ENCODE data around the gene CALCR. TPM values are rescaled to one million over a fixed set of nuclear protein-coding genes. Genes with fewer than 3 reads are reported as not detected.
"Not testable (repeated sequence)": the region's sequence is repeated elsewhere in the genome, so short reads cannot be mapped to it uniquely, and the experiment has no call there.

The CALCR gene
- total RNA-seq, 1 experiment from 2014 or later, result not detected

- DNase-seq, result peak; percentile 19
- POLR2A ChIA-PET (ENCODE audit: unreplicated experiment), result interaction anchor here (0.6 kb wide), 1 partner anchor 9 kb away, joined by 3 read pairs; no protein-coding TSS in a partner anchor
- H3K4me2 ChIP-seq (ENCODE audit: low read length), result no peak overlapping the region
These were observed 26.8 kb upstream of the CALCR start for GRCh38 chr7:93601363-93601762.

DNA sequence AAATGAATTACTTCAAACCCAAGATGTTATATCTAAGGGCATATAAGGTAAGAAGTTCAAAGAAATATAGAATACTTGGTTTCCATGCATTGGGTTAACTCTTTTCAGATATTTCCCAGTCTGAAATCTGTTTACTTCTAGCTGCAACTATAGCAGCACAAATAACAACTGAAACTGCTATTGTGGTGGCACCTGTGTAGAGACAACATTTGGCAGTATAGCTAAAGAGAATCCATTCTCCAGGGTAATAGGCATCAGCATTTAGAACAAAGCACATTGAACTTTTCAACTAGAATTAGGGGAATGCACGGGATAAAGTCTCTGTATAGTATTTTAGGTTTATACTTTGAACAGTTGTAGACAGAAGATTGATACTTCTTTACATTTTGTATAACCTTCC is 19.7 kb upstream of the CALCR start:
- no TSS peak for BruUV-seq (replicated peaks)
- Histone ChIP-seq H3K36me3 (ENCODE audit: low read depth, low read length) (no peaks in the 10 kb centered on the region), H3K27ac (ENCODE audit: low read length) (no peak overlapping the region), H2AFZ (ENCODE audit: low read length) (no peak overlapping the region), H3K79me2 (ENCODE audit: low read length) (no peaks in the 10 kb centered on the region), H3F3A (ENCODE audit: low read length, unreplicated experiment) (no peaks in the 10 kb centered on the region), H3K4me2 (ENCODE audit: low read length) (no peak overlapping the region), H3K9me2 (replicated peaks; ENCODE audit: low read length) (no peaks in the 10 kb centered on the region), H3K4me1 (ENCODE audit: insufficient read depth, low read length) (no peaks in the 10 kb centered on the region), H3K27me3 (ENCODE audit: low read length) (peaks cover 16% of the 10 kb centered on the region), H4K20me1 (ENCODE audit: low read length) (no peaks in the 10 kb centered on the region), H3K4me3 (ENCODE audit: low read length) (no peak overlapping the region), H3K9me3 (ENCODE audit: low read length) (no peaks in the 10 kb centered on the region), H3K9ac (ENCODE audit: low read length) (no peak overlapping the region)
- no peak for TF ChIP-seq CTCF (conservative IDR thresholded peaks at IDR 0.05; ENCODE audit: low read depth, low read length)
- TF ChIP-seq EZH2phosphoT487 (IDR thresholded peaks at IDR 0.05; ENCODE audit: borderline replicate concordance, low read length), result no peak
- no peak for TF ChIP-seq EZH2 (IDR thresholded peaks at IDR 0.05; ENCODE audit: low read length, unreplicated experiment)
- ATAC-seq (no peak), DNase-seq (no peak)
- ChIA-PET CTCF (no interaction called here), POLR2A (ENCODE audit: unreplicated experiment) (no interaction called here)
- intact Hi-C loops (cut with micrococcal nuclease), result no loop called here

More at GRCh38 chr7:93601363-93601762, 26.8 kb upstream of the CALCR start:
- CTCF ChIA-PET, result no interaction called here
- no peaks in the 10 kb centered on the region for H3F3A ChIP-seq (ENCODE audit: low read length, unreplicated experiment)
- H4K20me1 ChIP-seq (ENCODE audit: low read length), result no peaks in the 10 kb centered on the region
- H3K36me3 ChIP-seq (ENCODE audit: low read depth, low read length), result no peaks in the 10 kb centered on the region
- no peak for TF ChIP-seq EZH2phosphoT487 (IDR thresholded peaks at IDR 0.05; ENCODE audit: borderline replicate concordance, low read length)
- TF ChIP-seq CTCF (conservative IDR thresholded peaks at IDR 0.05; ENCODE audit: low read depth, low read length), result no peak
- TF ChIP-seq EZH2 (IDR thresholded peaks at IDR 0.05; ENCODE audit: low read length, unreplicated experiment), result no peak
- no peak overlapping the region for H3K9ac ChIP-seq (ENCODE audit: low read length)
- peaks cover 27% of the 10 kb centered on the region; the same call in 1 of the 2 replicates for H3K27me3 ChIP-seq (ENCODE audit: low read length)
- no TSS peak for BruUV-seq (replicated peaks)
- H3K79me2 ChIP-seq (ENCODE audit: low read length), result no peaks in the 10 kb centered on the region
- no peak overlapping the region for H3K4me3 ChIP-seq (ENCODE audit: low read length)
- H2AFZ ChIP-seq (ENCODE audit: low read length), result no peak overlapping the region
- intact Hi-C loops (cut with micrococcal nuclease), result no loop called here
- no peaks in the 10 kb centered on the region for H3K9me3 ChIP-seq (ENCODE audit: low read length)
- no peaks in the 10 kb centered on the region for H3K9me2 ChIP-seq (replicated peaks; ENCODE audit: low read length)
- ATAC-seq, result no peak
- no peaks in the 10 kb centered on the region for H3K4me1 ChIP-seq (ENCODE audit: insufficient read depth, low read length)
- no peak overlapping the region for H3K27ac ChIP-seq (ENCODE audit: low read length)

DNA sequence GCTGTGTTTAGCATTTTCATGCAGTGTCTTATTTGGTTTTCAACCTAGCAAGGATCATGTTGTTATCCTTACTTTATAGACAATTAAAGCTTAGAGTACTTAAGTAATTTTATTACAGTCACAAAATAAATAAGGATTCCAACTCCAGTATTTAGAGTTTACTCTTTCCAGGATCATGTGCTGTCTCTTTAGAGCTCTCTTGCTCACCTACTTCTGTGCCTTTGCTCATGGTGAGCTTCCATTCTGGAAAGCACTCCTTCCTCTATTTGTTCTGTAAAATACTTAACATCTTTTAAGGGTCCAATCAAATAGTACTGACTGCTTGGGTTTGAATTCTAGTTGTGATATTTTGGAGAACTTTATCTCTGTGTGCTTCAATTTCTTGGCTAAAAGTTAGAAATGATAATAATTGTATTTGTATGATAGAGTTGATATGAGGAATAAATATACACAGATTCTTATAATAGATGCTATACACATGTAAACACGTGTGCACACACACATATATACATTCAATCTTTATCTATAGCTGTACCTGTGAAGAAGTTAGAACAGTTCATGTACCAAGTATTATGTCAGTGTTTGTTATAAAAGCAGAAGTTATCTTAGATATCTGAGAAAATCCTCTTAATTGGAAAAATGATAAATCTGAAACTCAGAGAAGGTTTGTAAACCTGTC is 18.2 kb upstream of the CALCR start:
- ATAC-seq (no peak), DNase-seq (no peak)
- H3K4me1 ChIP-seq (ENCODE audit: insufficient read depth, low read length), result no peaks in the 10 kb centered on the region
- BruUV-seq (replicated peaks), result no TSS peak
- no peak overlapping the region for H3K27ac ChIP-seq (ENCODE audit: low read length)
- ChIA-PET POLR2A (ENCODE audit: unreplicated experiment) (interaction anchor here (0.6 kb wide), 1 partner anchor 9 kb away, joined by 3 read pairs; no protein-coding TSS in a partner anchor), CTCF (no interaction called here)
- no peaks in the 10 kb centered on the region for H3K9me3 ChIP-seq (ENCODE audit: low read length)
- H3K79me2 ChIP-seq (ENCODE audit: low read length), result no peaks in the 10 kb centered on the region
- H3K9me2 ChIP-seq (replicated peaks; ENCODE audit: low read length), result no peaks in the 10 kb centered on the region
- no peak overlapping the region for H3K4me2 ChIP-seq (ENCODE audit: low read length)
- no peaks in the 10 kb centered on the region for H4K20me1 ChIP-seq (ENCODE audit: low read length)
- TF ChIP-seq EZH2 (IDR thresholded peaks at IDR 0.05; ENCODE audit: low read length, unreplicated experiment) (no peak), EZH2phosphoT487 (IDR thresholded peaks at IDR 0.05; ENCODE audit: borderline replicate concordance, low read length) (no peak), CTCF (conservative IDR thresholded peaks at IDR 0.05; ENCODE audit: low read depth, low read length) (no peak)
- no peaks in the 10 kb centered on the region for H3F3A ChIP-seq (ENCODE audit: low read length, unreplicated experiment)
- intact Hi-C loops (cut with micrococcal nuclease), result no loop called here
- H3K9ac ChIP-seq (ENCODE audit: low read length), result no peak overlapping the region
- no peaks in the 10 kb centered on the region for H3K36me3 ChIP-seq (ENCODE audit: low read depth, low read length)
- H2AFZ ChIP-seq (ENCODE audit: low read length), result no peak overlapping the region
- no peak overlapping the region for H3K4me3 ChIP-seq (ENCODE audit: low read length)
- H3K27me3 ChIP-seq (ENCODE audit: low read length), result peaks cover 16% of the 10 kb centered on the region

- peaks cover 10% of the 10 kb centered on the region for H3K27me3 ChIP-seq (ENCODE audit: low read length)
- CTCF ChIA-PET; H3K27ac ChIP-seq (ENCODE audit: low read length); ATAC-seq; H3K4me2 ChIP-seq (ENCODE audit: low read length); H3K79me2 ChIP-seq (ENCODE audit: low read length); H3K36me3 ChIP-seq (ENCODE audit: low read depth, low read length); DNase-seq; H3K4me3 ChIP-seq (ENCODE audit: low read length); BruUV-seq (replicated peaks); intact Hi-C loops (cut with micrococcal nuclease); H2AFZ ChIP-seq (ENCODE audit: low read length); H4K20me1 ChIP-seq (ENCODE audit: low read length); H3K9ac ChIP-seq (ENCODE audit: low read length); H3F3A ChIP-seq (ENCODE audit: low read length, unreplicated experiment); H3K9me3 ChIP-seq (ENCODE audit: low read length); H3K4me1 ChIP-seq (ENCODE audit: insufficient read depth, low read length); H3K9me2 ChIP-seq (replicated peaks; ENCODE audit: low read length): not testable (repeated sequence)
- POLR2A ChIA-PET (ENCODE audit: unreplicated experiment), result interaction anchor here (0.6 kb wide), 1 partner anchor 10 kb away, joined by 3 read pairs; no protein-coding TSS in a partner anchor
These were observed 16.9 kb upstream of the CALCR start for GRCh38 chr7:93591224-93592050.
